ENCODE results near the gene ASTN2. TPM values are rescaled to one million over a fixed set of nuclear protein-coding genes. Genes with fewer than 3 reads are reported as not detected.

Gene ASTN2
- total RNA-seq, 1 donor from 2014 or later: 13.6 TPM

DNA sequence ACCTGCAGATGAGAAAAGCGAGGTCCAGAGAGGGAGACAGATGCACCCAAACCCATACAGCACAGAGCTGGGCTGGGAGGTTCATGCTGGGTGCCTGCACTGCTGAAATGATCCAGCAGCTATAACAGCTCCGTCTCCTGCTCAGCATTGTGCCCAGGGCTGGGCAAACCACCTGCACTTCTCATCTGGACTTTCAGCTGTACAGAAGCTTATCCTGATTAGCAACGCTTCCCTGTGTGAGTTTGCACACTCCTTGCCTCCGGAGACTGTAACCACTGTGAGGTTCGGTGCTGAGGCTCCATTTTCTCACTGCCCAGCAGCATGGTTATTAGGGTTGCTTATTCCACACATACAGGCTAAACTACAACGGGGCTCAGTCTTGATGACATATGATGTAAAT is 326.1 kb downstream of the ASTN2 start:
- H3K27me3 Mint-ChIP-seq (ENCODE audit: low read depth, unreplicated experiment): no peaks in the 10 kb centered on the region
- H3K9ac ChIP-seq (ENCODE audit: low read length): no peak overlapping the region
- no peaks in the 10 kb centered on the region for H3K36me3 ChIP-seq (ENCODE audit: insufficient read depth, low read length)
- H3K27me3 ChIP-seq (ENCODE audit: insufficient read depth, low read length): no peaks in the 10 kb centered on the region
- no peak overlapping the region for H3K4me3 Mint-ChIP-seq (ENCODE audit: unreplicated experiment)
- H3K9me3 Mint-ChIP-seq (ENCODE audit: unreplicated experiment): no peaks in the 10 kb centered on the region
- H3K4me2 ChIP-seq (ENCODE audit: low read length): no peak overlapping the region
- no peak overlapping the region for H3K27ac ChIP-seq (ENCODE audit: low read depth, low read length)
- no peak overlapping the region for H3K4me3 ChIP-seq (ENCODE audit: insufficient read depth, low read depth, low read length)
- FAIRE-seq (no peak), DNase-seq (ENCODE audit: low read depth) (no peak)
- no peak for TF ChIP-seq EZH2 (IDR thresholded peaks at IDR 0.05; ENCODE audit: insufficient read depth, low read length)
- TF ChIP-seq, protein P1, sequence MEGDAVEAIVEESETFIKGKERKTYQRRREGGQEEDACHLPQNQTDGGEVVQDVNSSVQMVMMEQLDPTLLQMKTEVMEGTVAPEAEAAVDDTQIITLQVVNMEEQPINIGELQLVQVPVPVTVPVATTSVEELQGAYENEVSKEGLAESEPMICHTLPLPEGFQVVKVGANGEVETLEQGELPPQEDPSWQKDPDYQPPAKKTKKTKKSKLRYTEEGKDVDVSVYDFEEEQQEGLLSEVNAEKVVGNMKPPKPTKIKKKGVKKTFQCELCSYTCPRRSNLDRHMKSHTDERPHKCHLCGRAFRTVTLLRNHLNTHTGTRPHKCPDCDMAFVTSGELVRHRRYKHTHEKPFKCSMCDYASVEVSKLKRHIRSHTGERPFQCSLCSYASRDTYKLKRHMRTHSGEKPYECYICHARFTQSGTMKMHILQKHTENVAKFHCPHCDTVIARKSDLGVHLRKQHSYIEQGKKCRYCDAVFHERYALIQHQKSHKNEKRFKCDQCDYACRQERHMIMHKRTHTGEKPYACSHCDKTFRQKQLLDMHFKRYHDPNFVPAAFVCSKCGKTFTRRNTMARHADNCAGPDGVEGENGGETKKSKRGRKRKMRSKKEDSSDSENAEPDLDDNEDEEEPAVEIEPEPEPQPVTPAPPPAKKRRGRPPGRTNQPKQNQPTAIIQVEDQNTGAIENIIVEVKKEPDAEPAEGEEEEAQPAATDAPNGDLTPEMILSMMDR (IDR thresholded peaks at IDR 0.05; ENCODE audit: insufficient read depth, low read depth, low read length): no peak
- H3K4me1 Mint-ChIP-seq (ENCODE audit: low read depth, unreplicated experiment): peaks cover 21% of the 10 kb centered on the region
- H3K36me3 Mint-ChIP-seq (ENCODE audit: low read depth, unreplicated experiment): no peaks in the 10 kb centered on the region
- H3K9me3 ChIP-seq (ENCODE audit: insufficient read depth, low read depth, low read length): no peaks in the 10 kb centered on the region
- no peaks in the 10 kb centered on the region for H3K79me2 ChIP-seq (ENCODE audit: insufficient read depth, low read length)
- peaks cover 4% of the 10 kb centered on the region for H3K4me1 ChIP-seq (ENCODE audit: insufficient read depth, low read length)
- H4K20me1 ChIP-seq (ENCODE audit: insufficient read depth, low read length): no peaks in the 10 kb centered on the region
- H2AFZ ChIP-seq (ENCODE audit: low read depth, low read length): no peak overlapping the region
- H3K27ac Mint-ChIP-seq (ENCODE audit: unreplicated experiment): no peak overlapping the region

DNA sequence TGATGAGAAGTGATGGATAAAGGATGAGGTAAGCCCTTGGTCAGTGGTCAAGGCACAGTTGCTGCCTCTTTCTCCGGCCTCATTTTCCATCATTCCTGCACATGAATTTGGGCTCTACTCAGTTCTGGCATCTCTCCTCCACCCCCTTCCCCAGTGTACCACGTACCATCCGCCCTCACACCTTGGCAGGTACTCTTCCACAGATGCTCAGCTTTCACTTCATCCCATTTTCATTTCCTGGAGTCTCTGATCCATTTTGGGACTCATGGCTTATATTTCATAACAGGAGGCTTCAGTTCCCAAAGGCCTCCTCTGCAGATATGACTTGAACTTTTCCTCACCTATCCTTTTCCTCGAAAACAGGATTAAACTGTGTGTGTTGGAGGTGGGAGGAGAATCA is 326.7 kb downstream of the ASTN2 start:
- H3K4me3 ChIP-seq (ENCODE audit: insufficient read depth, low read depth, low read length): no peak overlapping the region
- Mint-ChIP-seq H3K27me3 (ENCODE audit: low read depth, unreplicated experiment) (no peaks in the 10 kb centered on the region), H3K4me1 (ENCODE audit: low read depth, unreplicated experiment) (peaks cover 19% of the 10 kb centered on the region), H3K9me3 (ENCODE audit: unreplicated experiment) (no peaks in the 10 kb centered on the region), H3K4me3 (ENCODE audit: unreplicated experiment) (no peak overlapping the region), H3K36me3 (ENCODE audit: low read depth, unreplicated experiment) (no peaks in the 10 kb centered on the region), H3K27ac (ENCODE audit: unreplicated experiment) (no peak overlapping the region)
- no peak overlapping the region for H3K9ac ChIP-seq (ENCODE audit: low read length)
- peaks cover 4% of the 10 kb centered on the region for H3K4me1 ChIP-seq (ENCODE audit: insufficient read depth, low read length)
- no peaks in the 10 kb centered on the region for H3K79me2 ChIP-seq (ENCODE audit: insufficient read depth, low read length)
- DNase-seq (ENCODE audit: low read depth) (no peak), FAIRE-seq (no peak)
- H3K36me3 ChIP-seq (ENCODE audit: insufficient read depth, low read length): no peaks in the 10 kb centered on the region
- no peak overlapping the region for H3K27ac ChIP-seq (ENCODE audit: low read depth, low read length)
- H3K9me3 ChIP-seq (ENCODE audit: insufficient read depth, low read depth, low read length): no peaks in the 10 kb centered on the region
- no peak overlapping the region for H3K4me2 ChIP-seq (ENCODE audit: low read length)
- H2AFZ ChIP-seq (ENCODE audit: low read depth, low read length): no peak overlapping the region
- H3K27me3 ChIP-seq (ENCODE audit: insufficient read depth, low read length): no peaks in the 10 kb centered on the region
- TF ChIP-seq, protein P1 (IDR thresholded peaks at IDR 0.05; ENCODE audit: insufficient read depth, low read depth, low read length): no peak
- TF ChIP-seq EZH2 (IDR thresholded peaks at IDR 0.05; ENCODE audit: insufficient read depth, low read length): no peak
- no peaks in the 10 kb centered on the region for H4K20me1 ChIP-seq (ENCODE audit: insufficient read depth, low read length)

DNA sequence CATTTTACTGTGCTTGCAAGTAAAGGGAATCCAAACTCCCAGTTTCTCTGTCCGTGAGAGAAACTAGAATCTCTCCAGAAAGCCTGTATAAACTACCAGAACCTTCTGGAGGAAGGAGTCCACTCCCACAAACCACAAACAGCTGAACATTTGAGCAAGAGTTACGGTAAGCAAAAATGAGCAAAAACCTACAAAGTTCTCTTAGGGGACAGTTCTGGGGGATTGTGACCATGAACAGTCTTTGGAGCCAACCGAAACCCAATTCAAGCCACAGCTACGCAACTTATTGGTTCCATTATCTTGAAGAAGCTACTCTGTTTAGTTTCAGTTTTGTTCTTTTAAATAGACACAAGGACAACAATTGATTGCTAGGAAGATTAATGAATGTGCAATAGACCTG is 330.6 kb downstream of the ASTN2 start:
- H3K9me3 Mint-ChIP-seq (ENCODE audit: unreplicated experiment): no peaks in the 10 kb centered on the region
- no peaks in the 10 kb centered on the region for H3K36me3 Mint-ChIP-seq (ENCODE audit: low read depth, unreplicated experiment)
- Histone ChIP-seq H3K9ac (ENCODE audit: low read length) (no peak overlapping the region), H2AFZ (ENCODE audit: low read depth, low read length) (no peak overlapping the region), H3K36me3 (ENCODE audit: insufficient read depth, low read length) (no peaks in the 10 kb centered on the region), H3K27me3 (ENCODE audit: insufficient read depth, low read length) (no peaks in the 10 kb centered on the region), H3K9me3 (ENCODE audit: insufficient read depth, low read depth, low read length) (peaks cover 2% of the 10 kb centered on the region), H3K79me2 (ENCODE audit: insufficient read depth, low read length) (no peaks in the 10 kb centered on the region), H3K27ac (ENCODE audit: low read depth, low read length) (no peak overlapping the region), H3K4me3 (ENCODE audit: insufficient read depth, low read depth, low read length) (no peak overlapping the region), H3K4me2 (ENCODE audit: low read length) (no peak overlapping the region), H3K4me1 (ENCODE audit: insufficient read depth, low read length) (no peaks in the 10 kb centered on the region), H4K20me1 (ENCODE audit: insufficient read depth, low read length) (no peaks in the 10 kb centered on the region)
- peaks cover 7% of the 10 kb centered on the region for H3K27me3 Mint-ChIP-seq (ENCODE audit: low read depth, unreplicated experiment)
- no peak overlapping the region for H3K27ac Mint-ChIP-seq (ENCODE audit: unreplicated experiment)
- peaks cover 4% of the 10 kb centered on the region for H3K4me1 Mint-ChIP-seq (ENCODE audit: low read depth, unreplicated experiment)
- no peak overlapping the region for H3K4me3 Mint-ChIP-seq (ENCODE audit: unreplicated experiment)
- FAIRE-seq (no peak), DNase-seq (ENCODE audit: low read depth) (no peak)
- TF ChIP-seq, protein P1 (IDR thresholded peaks at IDR 0.05; ENCODE audit: insufficient read depth, low read depth, low read length): no peak
- no peak for TF ChIP-seq EZH2 (IDR thresholded peaks at IDR 0.05; ENCODE audit: insufficient read depth, low read length)
